Type B pancreatic cell (in vitro differentiated cells): ENCODE measurements around the gene GUCY2D. TPM values are rescaled to one million over a fixed set of nuclear protein-coding genes. Genes with fewer than 3 reads are reported as not detected.

ENCODE experiments used
- DNase-seq: peaks from one replicate; pipeline ENCODE4 v3.0.0; 2021; ENCODE audit warnings: mixed read lengths; ENCODE audit not compliant: unreplicated experiment; ENCODE audit errors: extremely low spot score
- H3K27ac Mint-ChIP-seq: 2 replicates; pipeline ENCODE4 v1.8.0; 2021; ENCODE audit warnings: mild to moderate bottlenecking, mixed read lengths
- H3K27me3 Mint-ChIP-seq: 2 replicates; pipeline ENCODE4 v1.8.0; 2021; ENCODE audit warnings: mixed read lengths
- H3K36me3 Mint-ChIP-seq: 2 replicates; pipeline ENCODE4 v1.8.0; 2021; ENCODE audit warnings: mixed read lengths
- H3K4me1 Mint-ChIP-seq: one replicate; pipeline ENCODE4 v1.8.0; 2021; ENCODE audit warnings: mixed read lengths; ENCODE audit not compliant: unreplicated experiment
- H3K4me3 Mint-ChIP-seq: 2 replicates; pipeline ENCODE4 v1.8.0; 2021; ENCODE audit warnings: mild to moderate bottlenecking, mixed read lengths
- H3K9me3 Mint-ChIP-seq: 2 replicates; pipeline ENCODE4 v1.8.0; 2021; ENCODE audit warnings: mixed read lengths
- CTCF ChIP-seq: fragments of 200-600 bp; sonication (generic); conservative IDR thresholded peaks from 2 replicates; pipeline ENCODE4 v1.5.0; 2021; ENCODE audit warnings: antibody characterized with exemption, mild to moderate bottlenecking
- total RNA-seq: library from RNA; stranded (reverse); gene quantifications from 2 replicates; pipeline ENCODE4 v1.2.1, GENCODE V29; 2021; ENCODE audit warnings: low replicate concordance

Gene GUCY2D
- total RNA-seq, 1 donor from 2014 or later: 0.29 TPM

- Mint-ChIP-seq H3K27me3 (peaks cover 58% of the 10 kb centered on the region), H3K9me3 (no peaks in the 10 kb centered on the region), H3K36me3 (no peaks in the 10 kb centered on the region), H3K4me3 (no peak overlapping the region), H3K4me1 (no peaks in the 10 kb centered on the region), H3K27ac (no peak overlapping the region)
- no peak for DNase-seq
- no peak for TF ChIP-seq CTCF
Observed at GRCh38 chr17:8004899-8005298, 2.5 kb downstream of the GUCY2D start.

GRCh38 chr17:8005357-8005756, 2.9 kb downstream of the GUCY2D start:
- no peak overlapping the region for H3K4me3 Mint-ChIP-seq
- H3K27me3 Mint-ChIP-seq: peaks cover 56% of the 10 kb centered on the region
- no peak for TF ChIP-seq CTCF
- H3K36me3 Mint-ChIP-seq: no peaks in the 10 kb centered on the region
- no peak overlapping the region for H3K27ac Mint-ChIP-seq
- no peaks in the 10 kb centered on the region for H3K9me3 Mint-ChIP-seq
- no peaks in the 10 kb centered on the region for H3K4me1 Mint-ChIP-seq
- no peak for DNase-seq

GRCh38 chr17:8005967-8006730, 3.7 kb downstream of the GUCY2D start:
- Mint-ChIP-seq H3K36me3 (no peaks in the 10 kb centered on the region), H3K4me1 (no peaks in the 10 kb centered on the region), H3K9me3 (no peaks in the 10 kb centered on the region), H3K4me3 (no peak overlapping the region), H3K27me3 (peaks cover 48% of the 10 kb centered on the region), H3K27ac (no peak overlapping the region)
- no peak for DNase-seq
- TF ChIP-seq CTCF: no peak

GRCh38 chr17:8006836-8007680, 4.6 kb downstream of the GUCY2D start:
- H3K27me3 Mint-ChIP-seq: peaks cover 45% of the 10 kb centered on the region
- H3K9me3 Mint-ChIP-seq: no peaks in the 10 kb centered on the region

GRCh38 chr17:8007836-8008235, 5.4 kb downstream of the GUCY2D start:
- no peak for DNase-seq
- Mint-ChIP-seq H3K4me3 (no peak overlapping the region), H3K36me3 (no peaks in the 10 kb centered on the region), H3K4me1 (no peaks in the 10 kb centered on the region), H3K27me3 (peaks cover 45% of the 10 kb centered on the region), H3K9me3 (no peaks in the 10 kb centered on the region), H3K27ac (no peak overlapping the region)
- no peak for TF ChIP-seq CTCF

More at GRCh38 chr17:8006836-8007680, 4.6 kb downstream of the GUCY2D start:
- Mint-ChIP-seq H3K4me1 (no peaks in the 10 kb centered on the region), H3K27ac (no peak overlapping the region), H3K36me3 (no peaks in the 10 kb centered on the region), H3K4me3 (no peak overlapping the region)
- TF ChIP-seq CTCF: no peak
- DNase-seq: no peak
